Lower lobe of right lung (tissue), 2 donors: ENCODE measurements around the gene NOCT. TPM values are rescaled to one million over a fixed set of nuclear protein-coding genes. Genes with fewer than 3 reads are reported as not detected.
"Not testable (repeated sequence)": the region's sequence is repeated elsewhere in the genome, so short reads cannot be mapped to it uniquely, and the experiment has no call there.

Experiments used
- ATAC-seq, 2 donors: fragments of 200-7000 bp; cut with Tn5 transposase; one replicate each; pipeline ENCODE4 v1.9.1; 2020 to 2022; ENCODE audit warnings: mild to moderate bottlenecking in 2 of 2, moderate library complexity in 2 of 2
- DNase-seq: peaks from one replicate; pipeline ENCODE4 v3.0.0-alpha.2; 2020
- H3K27ac ChIP-seq: fragments of 200-600 bp; one replicate; pipeline ENCODE4 v1.8.0; 2022
- H3K27me3 ChIP-seq: fragments of 200-600 bp; one replicate; pipeline ENCODE4 v1.8.0; 2022; ENCODE audit warnings: low read depth
- H3K36me3 ChIP-seq: fragments of 200-600 bp; one replicate; pipeline ENCODE4 v1.8.0; 2022; ENCODE audit warnings: mild to moderate bottlenecking
- H3K4me1 ChIP-seq: fragments of 200-600 bp; one replicate; pipeline ENCODE4 v1.8.0; 2022
- H3K4me3 ChIP-seq: fragments of 200-600 bp; one replicate; pipeline ENCODE4 v1.8.0; 2022; ENCODE audit warnings: mild to moderate bottlenecking
- H3K9me3 ChIP-seq: fragments of 200-600 bp; one replicate; pipeline ENCODE4 v1.8.0; 2022
- intact Hi-C: fragments of 100-400 bp; cut with DNase I; formaldehyde crosslinking; loops from one replicate; pipeline ENCODE4 v1.11.0; 2022
- total RNA-seq: library from RNA; stranded (reverse); fragmentation: NEBNext Ultra II Directional; extraction: Animal tissue kit (Norgen Biotek cat#: 25700); gene quantifications from one replicate; pipeline ENCODE4 v1.2.1, GENCODE V29; 2021
- TF ChIP-seq, protein P1 (sequence below): fragments of 200-600 bp; IDR thresholded peaks from one replicate; pipeline ENCODE4 v1.8.0; 2022; ENCODE audit warnings: antibody characterized with exemption, mild to moderate bottlenecking
- donor health status: DM: no; HTN: yes; CAD: no; lungs with severe emphysema.

The NOCT gene
- total RNA-seq, 1 donor from 2014 or later, result 2.8 TPM

DNA sequence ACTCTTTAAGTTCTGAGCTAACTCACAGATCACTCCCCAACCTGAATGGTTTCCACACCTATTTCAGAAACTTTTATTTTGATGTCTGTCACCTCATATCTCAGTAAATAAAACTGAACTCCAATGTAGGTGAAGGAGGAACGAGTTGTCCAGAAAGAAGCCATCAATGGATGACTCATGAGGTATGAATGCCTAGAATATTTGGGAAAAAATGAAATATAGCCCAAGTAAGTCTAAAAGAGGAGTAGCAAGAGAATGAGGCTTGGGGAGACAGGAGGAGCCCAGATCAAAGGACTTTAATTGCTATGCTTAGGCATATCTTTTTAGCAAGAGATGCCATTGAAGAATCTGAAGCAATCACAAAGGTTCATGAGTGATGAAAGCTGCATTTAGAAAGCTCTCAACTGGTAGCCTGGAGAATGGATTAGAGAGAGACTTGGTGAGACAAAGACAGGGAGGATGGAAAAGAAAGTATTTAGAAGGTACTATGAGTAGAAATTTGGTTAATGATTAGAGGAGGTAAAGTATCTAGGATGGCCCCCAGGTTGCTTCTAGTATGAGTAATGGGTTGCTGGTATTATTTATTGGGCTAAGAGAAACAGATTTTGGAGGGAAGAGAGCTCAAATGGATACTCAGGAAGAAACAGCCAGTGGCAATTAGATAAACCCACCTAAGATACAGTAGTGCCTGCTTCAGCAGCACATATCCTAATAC, 39.4 kb downstream of the NOCT start:
- Histone ChIP-seq H3K4me1 (peaks cover 16% of the 10 kb centered on the region), H3K4me3 (no peak overlapping the region), H3K9me3 (no peaks in the 10 kb centered on the region), H3K27ac (no peak overlapping the region), H3K27me3 (no peaks in the 10 kb centered on the region), H3K36me3 (peaks cover 88% of the 10 kb centered on the region)
- intact Hi-C loops, result no loop called here
- DNase-seq (no peak), ATAC-seq (no peak)
- TF ChIP-seq, protein P1, sequence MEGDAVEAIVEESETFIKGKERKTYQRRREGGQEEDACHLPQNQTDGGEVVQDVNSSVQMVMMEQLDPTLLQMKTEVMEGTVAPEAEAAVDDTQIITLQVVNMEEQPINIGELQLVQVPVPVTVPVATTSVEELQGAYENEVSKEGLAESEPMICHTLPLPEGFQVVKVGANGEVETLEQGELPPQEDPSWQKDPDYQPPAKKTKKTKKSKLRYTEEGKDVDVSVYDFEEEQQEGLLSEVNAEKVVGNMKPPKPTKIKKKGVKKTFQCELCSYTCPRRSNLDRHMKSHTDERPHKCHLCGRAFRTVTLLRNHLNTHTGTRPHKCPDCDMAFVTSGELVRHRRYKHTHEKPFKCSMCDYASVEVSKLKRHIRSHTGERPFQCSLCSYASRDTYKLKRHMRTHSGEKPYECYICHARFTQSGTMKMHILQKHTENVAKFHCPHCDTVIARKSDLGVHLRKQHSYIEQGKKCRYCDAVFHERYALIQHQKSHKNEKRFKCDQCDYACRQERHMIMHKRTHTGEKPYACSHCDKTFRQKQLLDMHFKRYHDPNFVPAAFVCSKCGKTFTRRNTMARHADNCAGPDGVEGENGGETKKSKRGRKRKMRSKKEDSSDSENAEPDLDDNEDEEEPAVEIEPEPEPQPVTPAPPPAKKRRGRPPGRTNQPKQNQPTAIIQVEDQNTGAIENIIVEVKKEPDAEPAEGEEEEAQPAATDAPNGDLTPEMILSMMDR, result no peak

DNA sequence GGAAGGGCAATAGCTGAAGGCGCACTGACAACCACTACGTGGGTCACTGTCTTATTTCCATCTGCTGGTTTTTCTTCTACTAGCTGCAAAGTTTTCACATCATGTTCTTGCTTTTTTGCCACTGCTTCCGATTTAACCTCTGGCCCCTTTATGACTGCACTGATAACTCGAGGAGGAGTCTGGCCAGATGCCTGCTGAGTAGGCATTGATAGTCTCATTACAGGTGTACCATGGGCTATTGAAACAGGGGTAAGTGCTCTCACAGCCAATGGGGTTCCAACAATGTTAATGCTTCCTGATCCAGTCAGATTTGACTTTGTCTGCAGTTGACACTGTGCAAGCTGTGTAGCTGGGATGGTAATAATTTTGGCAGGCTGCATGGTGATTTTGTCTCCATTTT, 43.4 kb downstream of the NOCT start:
- Histone ChIP-seq H3K36me3 (peaks cover 99% of the 10 kb centered on the region), H3K4me1 (peaks cover 16% of the 10 kb centered on the region)
- DNase-seq, H3K27ac ChIP-seq, H3K4me3 ChIP-seq, intact Hi-C loops, H3K27me3 ChIP-seq, ATAC-seq, H3K9me3 ChIP-seq: not testable (repeated sequence)

DNA sequence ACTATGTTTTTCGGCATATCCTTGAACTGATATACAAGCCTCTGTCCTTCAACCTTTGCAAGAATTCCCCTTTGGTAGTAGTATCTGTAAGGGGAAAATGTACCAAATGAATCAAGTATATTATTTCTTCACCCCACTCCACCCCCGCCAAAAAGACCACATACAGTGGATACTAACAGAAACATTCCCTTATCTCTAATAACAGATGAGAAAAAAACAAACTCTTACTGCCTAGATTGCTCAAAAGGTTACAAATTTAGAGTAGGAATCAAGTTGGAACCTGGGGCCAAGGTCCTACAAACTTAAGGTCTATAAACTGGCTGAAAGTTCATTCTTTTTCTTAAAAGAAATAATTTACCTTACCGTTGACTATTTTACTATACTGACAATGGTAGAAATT, 45.0 kb downstream of the NOCT start:
- intact Hi-C loops, result no loop called here

DNA sequence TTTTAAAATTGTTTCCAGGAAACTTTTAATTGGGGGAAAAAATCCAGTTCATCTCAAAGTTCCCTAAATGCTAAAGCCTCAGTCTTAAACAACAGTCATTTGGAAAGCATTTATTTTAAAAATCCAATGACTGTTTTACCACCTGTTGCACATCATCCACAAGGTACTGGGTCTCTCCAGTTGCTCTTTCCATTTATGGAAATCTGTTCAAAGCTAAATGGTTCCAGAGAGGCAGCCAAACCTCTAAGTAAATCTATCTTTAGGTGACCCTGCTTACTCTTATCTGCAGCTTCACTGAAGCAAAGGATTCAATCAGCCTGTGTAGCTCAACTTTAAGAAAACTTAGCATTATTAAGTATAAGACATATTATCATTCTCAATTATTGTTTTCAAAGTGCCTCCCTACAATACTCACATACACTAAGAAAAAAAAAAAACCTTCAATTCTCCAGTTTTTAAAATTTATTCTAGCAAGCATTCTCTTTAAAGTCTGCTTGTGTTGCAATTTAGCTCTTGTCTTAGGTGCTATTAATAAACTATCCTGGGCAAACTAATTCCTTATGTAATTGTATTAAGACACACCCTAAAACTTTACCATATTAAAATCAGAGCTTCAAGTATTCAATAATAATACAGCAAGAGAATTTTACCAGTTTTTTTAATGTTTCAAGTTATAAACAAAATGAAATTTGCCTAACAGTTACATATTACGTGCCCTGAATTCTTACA, 60.6 kb downstream of the NOCT start:
- ATAC-seq (no peak), DNase-seq (no peak)
- H3K27me3 ChIP-seq, result no peaks in the 10 kb centered on the region
- H3K4me3 ChIP-seq, result no peak overlapping the region
- TF ChIP-seq, protein P1, result no peak
- H3K27ac ChIP-seq, result no peak overlapping the region
- no peaks in the 10 kb centered on the region for H3K9me3 ChIP-seq
- H3K4me1 ChIP-seq, result peaks cover 43% of the 10 kb centered on the region
- intact Hi-C loops, result no loop called here
- H3K36me3 ChIP-seq, result peaks cover 24% of the 10 kb centered on the region

More for the DNA sequence above, 45.0 kb downstream of the NOCT start:
- no peaks in the 10 kb centered on the region for H3K27me3 ChIP-seq
- TF ChIP-seq, protein P1, result no peak
- DNase-seq (no peak), ATAC-seq (no peak)
- H3K36me3 ChIP-seq, result peaks cover 99% of the 10 kb centered on the region
- peaks cover 9% of the 10 kb centered on the region for H3K4me1 ChIP-seq
- no peak overlapping the region for H3K4me3 ChIP-seq
- H3K9me3 ChIP-seq, result no peaks in the 10 kb centered on the region
- H3K27ac ChIP-seq, result no peak overlapping the region

DNA sequence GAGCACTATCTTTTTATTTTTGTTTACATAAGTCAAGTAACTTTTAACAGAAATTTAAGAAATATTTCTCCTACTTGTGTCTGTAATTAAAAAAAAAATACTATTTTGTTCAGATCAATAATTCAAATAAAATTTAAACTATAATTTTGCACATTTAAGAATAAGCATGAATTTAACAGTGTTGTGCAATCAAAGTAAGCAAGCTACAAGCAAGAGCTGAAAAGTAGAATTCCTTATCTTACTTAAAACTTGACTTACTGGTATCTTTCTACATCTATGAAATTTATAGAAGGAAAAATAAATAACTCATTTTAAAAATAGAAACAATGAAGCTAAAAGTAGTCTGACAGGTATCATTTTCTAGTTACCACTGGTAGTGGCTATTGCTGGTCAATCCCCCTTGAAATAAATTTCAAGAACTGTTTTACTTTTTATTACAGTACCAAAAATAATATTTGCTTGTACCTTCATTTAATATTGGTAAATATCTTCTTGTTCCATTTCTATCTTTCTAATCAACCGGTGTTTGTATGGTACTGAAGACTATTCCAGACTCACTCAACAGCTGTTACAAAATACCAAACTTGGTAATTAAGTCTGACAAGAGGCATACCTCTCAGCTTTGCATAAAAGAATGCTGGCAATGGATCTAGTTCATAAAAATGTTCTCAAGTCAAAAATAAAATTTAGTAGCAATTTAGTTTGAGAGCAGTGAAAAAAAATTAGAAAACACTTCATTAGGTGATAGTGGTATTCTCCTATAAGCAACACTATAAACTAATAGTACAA, 62.2 kb downstream of the NOCT start:
- TF ChIP-seq, protein P1, result no peak
- DNase-seq (no peak), ATAC-seq (no peak)
- Histone ChIP-seq H3K4me1 (peaks cover 56% of the 10 kb centered on the region), H3K36me3 (peaks cover 8% of the 10 kb centered on the region), H3K27ac (no peak overlapping the region), H3K4me3 (no peak overlapping the region), H3K27me3 (no peaks in the 10 kb centered on the region), H3K9me3 (no peaks in the 10 kb centered on the region)
- intact Hi-C loops, result no loop called here
